Measurements from ENCODE around the gene CNIH1. TPM values are rescaled to one million over a fixed set of nuclear protein-coding genes. Genes with fewer than 3 reads are reported as not detected.

The CNIH1 gene
- total RNA-seq, 3 donors from 2014 or later: 99.9 to 115 (median 101) TPM

DNA sequence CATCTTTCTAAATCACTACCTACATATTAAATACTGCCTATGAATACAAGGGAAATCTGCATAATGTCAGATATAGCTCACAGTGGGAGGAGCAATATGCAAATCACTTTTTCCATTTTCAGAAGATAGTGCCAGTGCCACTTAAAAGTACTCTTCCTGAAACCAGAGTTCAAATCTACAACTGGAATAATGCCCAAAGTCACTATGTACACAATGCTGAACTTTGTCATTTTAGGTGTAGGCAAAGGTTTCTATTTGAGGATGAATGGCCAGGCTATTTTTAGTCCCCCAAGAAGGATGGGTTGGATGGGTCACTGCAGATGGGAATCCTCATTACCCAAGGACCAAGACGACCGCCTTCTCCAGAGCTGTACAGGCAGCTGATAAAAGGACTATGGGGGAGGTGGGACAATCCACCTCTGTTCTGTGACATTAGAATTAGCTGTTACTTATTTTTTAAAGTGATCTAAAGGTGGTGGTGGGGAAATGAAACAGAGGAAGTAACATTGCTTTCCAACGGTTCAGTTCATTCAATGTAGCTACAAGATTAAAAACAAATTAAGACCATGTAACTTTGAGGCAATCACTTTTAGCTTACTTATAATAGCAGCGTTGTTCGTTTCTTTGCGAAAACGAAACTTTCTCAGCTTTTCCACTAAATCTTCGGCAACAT, 42.0 kb upstream of the CNIH1 start:
- ATAC-seq: peak; percentile 84
- no peak overlapping the region for H3K4me3 ChIP-seq
- peaks cover 42% of the 10 kb centered on the region for H3K4me1 ChIP-seq (ENCODE audit: low read depth)
- H3K36me3 ChIP-seq (ENCODE audit: low read depth): no peaks in the 10 kb centered on the region
- no peak for TF ChIP-seq CTCF (IDR thresholded peaks at IDR 0.05)
- DNase-seq: no peak
- H3K9me3 ChIP-seq: no peaks in the 10 kb centered on the region
- intact Hi-C loops (cut with DNase I, micrococcal nuclease): no loop called here

DNA sequence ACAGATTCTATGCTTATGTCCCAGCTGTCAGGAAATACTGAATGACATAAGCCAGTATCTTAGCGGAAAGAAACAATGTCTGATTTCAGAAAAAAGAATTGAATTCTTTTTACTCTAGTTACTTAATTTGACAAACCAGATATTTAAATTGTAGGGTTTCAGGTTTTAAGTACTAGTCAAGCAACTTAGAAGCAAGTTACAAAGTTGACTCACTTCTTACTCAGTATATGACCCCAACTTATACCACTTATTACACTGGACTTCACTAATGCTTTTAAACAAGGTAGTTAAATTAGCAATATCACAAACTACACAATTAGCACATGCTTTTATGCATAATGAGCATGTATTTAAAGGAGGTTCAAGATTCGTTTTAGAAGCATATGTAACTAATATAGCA, 40.5 kb upstream of the CNIH1 start:
- ATAC-seq: no peak
- no peaks in the 10 kb centered on the region for H3K36me3 ChIP-seq (ENCODE audit: low read depth)

GRCh38 chr14:54480830-54481562, 39.8 kb upstream of the CNIH1 start:
- intact Hi-C loops (cut with DNase I, micrococcal nuclease): no loop called here
- no peak for TF ChIP-seq CTCF (IDR thresholded peaks at IDR 0.05)
- Histone ChIP-seq H3K9me3 (no peaks in the 10 kb centered on the region), H3K4me3 (no peak overlapping the region), H3K36me3 (ENCODE audit: low read depth) (no peaks in the 10 kb centered on the region), H3K4me1 (ENCODE audit: low read depth) (peaks cover 26% of the 10 kb centered on the region)
- DNase-seq: no peak
- ATAC-seq: no peak

More for the DNA sequence above, 40.5 kb upstream of the CNIH1 start:
- intact Hi-C loops (cut with DNase I, micrococcal nuclease): no loop called here
- no peak for TF ChIP-seq CTCF (IDR thresholded peaks at IDR 0.05)
- no peak for DNase-seq
- Histone ChIP-seq H3K4me3 (no peak overlapping the region), H3K4me1 (ENCODE audit: low read depth) (peaks cover 31% of the 10 kb centered on the region), H3K9me3 (no peaks in the 10 kb centered on the region)

GRCh38 chr14:54478636-54479215, 37.6 kb upstream of the CNIH1 start:
- H3K4me1 ChIP-seq (ENCODE audit: low read depth): peaks cover 13% of the 10 kb centered on the region
- H3K9me3 ChIP-seq: no peaks in the 10 kb centered on the region
- ATAC-seq: no peak
- intact Hi-C loops (cut with DNase I, micrococcal nuclease): no loop called here
- no peak for DNase-seq
- no peak for TF ChIP-seq CTCF (IDR thresholded peaks at IDR 0.05)
- H3K4me3 ChIP-seq: no peak overlapping the region
- H3K36me3 ChIP-seq (ENCODE audit: low read depth): no peaks in the 10 kb centered on the region

DNA sequence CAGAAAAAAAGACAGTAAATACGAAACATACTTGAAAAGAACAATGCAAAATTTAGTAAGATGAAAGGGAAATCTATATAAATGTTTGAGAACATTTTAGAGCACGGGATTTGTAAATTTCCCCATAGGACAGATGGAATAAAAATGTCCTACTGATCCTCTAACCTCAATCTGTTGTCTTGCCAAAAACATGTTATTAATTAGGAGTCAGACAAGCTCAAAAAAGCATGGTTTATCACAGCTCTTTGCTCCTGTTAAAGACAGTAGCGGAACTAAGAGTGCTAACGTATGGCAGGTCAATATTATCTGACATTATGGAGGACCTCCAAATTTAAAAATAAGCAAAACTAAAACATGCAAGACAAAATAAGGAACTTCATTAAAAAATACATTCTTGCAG, 34.7 kb upstream of the CNIH1 start:
- Histone ChIP-seq H3K36me3 (ENCODE audit: low read depth) (no peaks in the 10 kb centered on the region), H3K4me1 (ENCODE audit: low read depth) (peaks cover 8% of the 10 kb centered on the region), H3K4me3 (no peak overlapping the region), H3K9me3 (no peaks in the 10 kb centered on the region)
- intact Hi-C loops (cut with DNase I, micrococcal nuclease): no loop called here
- DNase-seq (no peak), ATAC-seq (no peak)
- no peak for TF ChIP-seq CTCF (IDR thresholded peaks at IDR 0.05)
